Measurements from ENCODE around the gene NPIPA7. TPM values are rescaled to one million over a fixed set of nuclear protein-coding genes. Genes with fewer than 3 reads are reported as not detected.
"Not testable (repeated sequence)": the region's sequence is repeated elsewhere in the genome, so short reads cannot be mapped to it uniquely, and the experiment has no call there.

NPIPA7 gene
- total RNA-seq (10 to 100 TPM; 10.3 to 11.2 TPM), polyA plus RNA-seq (1 to 10 TPM in 1 of 2 donors, not detected in 1; 1.2 TPM)

GRCh38 chr16:16378840-16379239 lies at the start of gene NPIPA7:
TSS of gene NPIPA7 (plus strand) at chr16:16379140. CDS start at chr16:16379245, 105 bp downstream.
- CTCF ChIA-PET (ENCODE audit: partially characterized antibody); H3K36me3 ChIP-seq (ENCODE audit: insufficient read depth, low read length); DNase-seq; H3K4me3 Mint-ChIP-seq; POLR2A ChIA-PET (ENCODE audit: partially characterized antibody); H3K27me3 ChIP-seq (ENCODE audit: insufficient read depth, low read length); H3K4me3 ChIP-seq (ENCODE audit: low read length in 2 of 2); H3K27me3 Mint-ChIP-seq; H3K27ac Mint-ChIP-seq; H3K36me3 Mint-ChIP-seq; H3K4me1 Mint-ChIP-seq; H3K4me1 ChIP-seq (ENCODE audit: insufficient read depth, low read length); H3K9me3 ChIP-seq (ENCODE audit: control insufficient read depth in 1 of 2, low read length in 2 of 2); intact Hi-C loops (cut with micrococcal nuclease); H3K27ac ChIP-seq (ENCODE audit: low read depth, low read length); H3K9me3 Mint-ChIP-seq: not testable (repeated sequence)

GRCh38 chr16:16331466-16331865 lies 47.5 kb upstream of the NPIPA7 start:
- CTCF ChIA-PET (ENCODE audit: partially characterized antibody); H3K27me3 ChIP-seq (ENCODE audit: insufficient read depth, low read length); H3K36me3 ChIP-seq (ENCODE audit: insufficient read depth, low read length); H3K4me3 ChIP-seq (ENCODE audit: low read length in 2 of 2); H3K4me3 Mint-ChIP-seq; H3K4me1 ChIP-seq (ENCODE audit: insufficient read depth, low read length); H3K4me1 Mint-ChIP-seq; H3K27ac Mint-ChIP-seq; H3K27ac ChIP-seq (ENCODE audit: low read depth, low read length); H3K9me3 Mint-ChIP-seq; H3K9me3 ChIP-seq (ENCODE audit: control insufficient read depth in 1 of 2, low read length in 2 of 2); POLR2A ChIA-PET (ENCODE audit: partially characterized antibody); DNase-seq; H3K27me3 Mint-ChIP-seq; H3K36me3 Mint-ChIP-seq; intact Hi-C loops (cut with micrococcal nuclease): not testable (repeated sequence)

GRCh38 chr16:16357556-16357955 lies 21.4 kb upstream of the NPIPA7 start:
- DNase-seq; H3K9me3 Mint-ChIP-seq; H3K36me3 ChIP-seq (ENCODE audit: insufficient read depth, low read length); H3K4me3 ChIP-seq (ENCODE audit: low read length in 2 of 2); H3K4me1 ChIP-seq (ENCODE audit: insufficient read depth, low read length); CTCF ChIA-PET (ENCODE audit: partially characterized antibody); intact Hi-C loops (cut with micrococcal nuclease); H3K27ac Mint-ChIP-seq; H3K4me3 Mint-ChIP-seq; H3K27me3 ChIP-seq (ENCODE audit: insufficient read depth, low read length); H3K36me3 Mint-ChIP-seq; POLR2A ChIA-PET (ENCODE audit: partially characterized antibody); H3K9me3 ChIP-seq (ENCODE audit: control insufficient read depth in 1 of 2, low read length in 2 of 2); H3K4me1 Mint-ChIP-seq; H3K27me3 Mint-ChIP-seq; H3K27ac ChIP-seq (ENCODE audit: low read depth, low read length): not testable (repeated sequence)

- H3K4me3 ChIP-seq (ENCODE audit: low read length in 2 of 2); DNase-seq; H3K4me1 Mint-ChIP-seq; H3K9me3 ChIP-seq (ENCODE audit: control insufficient read depth in 1 of 2, low read length in 2 of 2); intact Hi-C loops (cut with micrococcal nuclease); H3K27me3 ChIP-seq (ENCODE audit: insufficient read depth, low read length); H3K4me1 ChIP-seq (ENCODE audit: insufficient read depth, low read length); H3K27ac Mint-ChIP-seq; H3K9me3 Mint-ChIP-seq; POLR2A ChIA-PET (ENCODE audit: partially characterized antibody); H3K36me3 Mint-ChIP-seq; H3K4me3 Mint-ChIP-seq; H3K36me3 ChIP-seq (ENCODE audit: insufficient read depth, low read length); H3K27me3 Mint-ChIP-seq; H3K27ac ChIP-seq (ENCODE audit: low read depth, low read length); CTCF ChIA-PET (ENCODE audit: partially characterized antibody): not testable (repeated sequence)
Observed at GRCh38 chr16:16358539-16359240, 20.2 kb upstream of the NPIPA7 start.

GRCh38 chr16:16363595-16363994 lies 15.3 kb upstream of the NPIPA7 start:
- H3K4me1 ChIP-seq (ENCODE audit: insufficient read depth, low read length); DNase-seq; H3K4me3 ChIP-seq (ENCODE audit: low read length in 2 of 2); intact Hi-C loops (cut with micrococcal nuclease); H3K4me1 Mint-ChIP-seq; H3K36me3 Mint-ChIP-seq; H3K27ac ChIP-seq (ENCODE audit: low read depth, low read length); CTCF ChIA-PET (ENCODE audit: partially characterized antibody); H3K4me3 Mint-ChIP-seq; H3K27me3 Mint-ChIP-seq; H3K27ac Mint-ChIP-seq; H3K36me3 ChIP-seq (ENCODE audit: insufficient read depth, low read length); H3K9me3 ChIP-seq (ENCODE audit: control insufficient read depth in 1 of 2, low read length in 2 of 2); H3K27me3 ChIP-seq (ENCODE audit: insufficient read depth, low read length); POLR2A ChIA-PET (ENCODE audit: partially characterized antibody); H3K9me3 Mint-ChIP-seq: not testable (repeated sequence)

GRCh38 chr16:16364100-16364499 lies 14.8 kb upstream of the NPIPA7 start:
- DNase-seq; CTCF ChIA-PET (ENCODE audit: partially characterized antibody); H3K4me3 Mint-ChIP-seq; H3K36me3 Mint-ChIP-seq; intact Hi-C loops (cut with micrococcal nuclease); H3K4me1 Mint-ChIP-seq; H3K36me3 ChIP-seq (ENCODE audit: insufficient read depth, low read length); H3K9me3 ChIP-seq (ENCODE audit: control insufficient read depth in 1 of 2, low read length in 2 of 2); POLR2A ChIA-PET (ENCODE audit: partially characterized antibody); H3K27ac ChIP-seq (ENCODE audit: low read depth, low read length); H3K27me3 ChIP-seq (ENCODE audit: insufficient read depth, low read length); H3K4me3 ChIP-seq (ENCODE audit: low read length in 2 of 2); H3K27ac Mint-ChIP-seq; H3K9me3 Mint-ChIP-seq; H3K4me1 ChIP-seq (ENCODE audit: insufficient read depth, low read length); H3K27me3 Mint-ChIP-seq: not testable (repeated sequence)

GRCh38 chr16:16364701-16365100 lies 14.2 kb upstream of the NPIPA7 start:
- POLR2A ChIA-PET (ENCODE audit: partially characterized antibody): not testable (repeated sequence)

GRCh38 chr16:16365319-16365718 lies 13.6 kb upstream of the NPIPA7 start:
- not testable (repeated sequence) for H3K27me3 Mint-ChIP-seq; H3K36me3 ChIP-seq (ENCODE audit: insufficient read depth, low read length); H3K4me1 ChIP-seq (ENCODE audit: insufficient read depth, low read length)

More at GRCh38 chr16:16364701-16365100, 14.2 kb upstream of the NPIPA7 start:
- H3K4me3 Mint-ChIP-seq; H3K9me3 ChIP-seq (ENCODE audit: control insufficient read depth in 1 of 2, low read length in 2 of 2); H3K9me3 Mint-ChIP-seq; H3K27ac ChIP-seq (ENCODE audit: low read depth, low read length); H3K36me3 Mint-ChIP-seq; CTCF ChIA-PET (ENCODE audit: partially characterized antibody); H3K27ac Mint-ChIP-seq; DNase-seq; H3K4me1 Mint-ChIP-seq; H3K36me3 ChIP-seq (ENCODE audit: insufficient read depth, low read length); H3K27me3 Mint-ChIP-seq; H3K4me1 ChIP-seq (ENCODE audit: insufficient read depth, low read length); intact Hi-C loops (cut with micrococcal nuclease); H3K4me3 ChIP-seq (ENCODE audit: low read length in 2 of 2); H3K27me3 ChIP-seq (ENCODE audit: insufficient read depth, low read length): not testable (repeated sequence)

More at GRCh38 chr16:16365319-16365718, 13.6 kb upstream of the NPIPA7 start:
- H3K27ac ChIP-seq (ENCODE audit: low read depth, low read length); intact Hi-C loops (cut with micrococcal nuclease); H3K36me3 Mint-ChIP-seq; H3K4me3 ChIP-seq (ENCODE audit: low read length in 2 of 2); H3K27me3 ChIP-seq (ENCODE audit: insufficient read depth, low read length); H3K27ac Mint-ChIP-seq; H3K4me3 Mint-ChIP-seq; DNase-seq; POLR2A ChIA-PET (ENCODE audit: partially characterized antibody); H3K9me3 Mint-ChIP-seq; CTCF ChIA-PET (ENCODE audit: partially characterized antibody); H3K4me1 Mint-ChIP-seq; H3K9me3 ChIP-seq (ENCODE audit: control insufficient read depth in 1 of 2, low read length in 2 of 2): not testable (repeated sequence)

Measured in CD4-positive, alpha-beta memory T cell (primary cell).